HK-2 (cell line): ENCODE data around the gene SNPH.
"Not testable (repeated sequence)": the region's sequence is repeated elsewhere in the genome, so short reads cannot be mapped to it uniquely, and the experiment has no call there.

Experiments
- DNase-seq: peaks from one replicate; pipeline ENCODE4 v3.0.0-alpha.2; 2018; ENCODE audit not compliant: unreplicated experiment

The SNPH gene

DNA sequence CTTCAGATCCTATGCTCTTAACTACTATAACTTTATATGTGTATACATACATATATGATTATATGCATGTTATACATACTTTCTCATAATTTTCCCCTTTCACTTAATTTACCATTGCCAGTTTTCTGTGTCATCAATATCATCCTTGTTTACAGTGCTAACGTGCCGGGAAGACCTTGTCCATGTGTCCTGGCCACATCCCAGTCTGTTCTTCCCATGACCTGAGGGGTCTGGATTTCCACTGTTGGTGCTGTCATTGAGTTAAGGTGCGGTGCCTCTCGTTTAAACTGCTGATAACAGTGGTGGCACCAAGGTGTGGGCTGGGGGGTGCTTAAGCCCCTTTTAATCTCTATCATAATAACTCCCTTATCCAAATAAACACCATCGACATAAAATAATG lies 71.3 kb downstream of the SNPH start:
- no peak for DNase-seq

- no peak for DNase-seq
Observed at GRCh38 chr20:1338096-1338495, 72.0 kb downstream of the SNPH start.

DNA sequence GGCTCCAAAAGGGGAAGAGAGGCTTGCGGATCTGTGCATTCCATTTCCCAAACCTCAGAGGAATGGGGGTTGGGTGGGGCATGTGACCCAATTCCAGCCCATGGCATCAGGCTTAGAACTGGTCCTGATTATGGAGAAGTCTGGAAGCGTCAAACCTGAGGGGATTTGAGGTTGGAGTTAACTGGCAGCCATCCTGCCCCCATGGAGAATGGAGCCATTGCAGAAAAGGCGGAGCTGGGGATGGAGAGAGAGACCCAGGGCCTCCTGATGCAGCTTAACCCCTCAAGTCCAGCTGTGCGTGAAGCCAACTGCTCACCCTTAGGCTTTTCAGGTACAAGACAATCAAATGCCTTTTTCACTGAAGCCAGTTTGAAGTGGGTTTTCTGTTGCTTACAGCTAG lies 72.7 kb downstream of the SNPH start:
- DNase-seq = no peak

DNA sequence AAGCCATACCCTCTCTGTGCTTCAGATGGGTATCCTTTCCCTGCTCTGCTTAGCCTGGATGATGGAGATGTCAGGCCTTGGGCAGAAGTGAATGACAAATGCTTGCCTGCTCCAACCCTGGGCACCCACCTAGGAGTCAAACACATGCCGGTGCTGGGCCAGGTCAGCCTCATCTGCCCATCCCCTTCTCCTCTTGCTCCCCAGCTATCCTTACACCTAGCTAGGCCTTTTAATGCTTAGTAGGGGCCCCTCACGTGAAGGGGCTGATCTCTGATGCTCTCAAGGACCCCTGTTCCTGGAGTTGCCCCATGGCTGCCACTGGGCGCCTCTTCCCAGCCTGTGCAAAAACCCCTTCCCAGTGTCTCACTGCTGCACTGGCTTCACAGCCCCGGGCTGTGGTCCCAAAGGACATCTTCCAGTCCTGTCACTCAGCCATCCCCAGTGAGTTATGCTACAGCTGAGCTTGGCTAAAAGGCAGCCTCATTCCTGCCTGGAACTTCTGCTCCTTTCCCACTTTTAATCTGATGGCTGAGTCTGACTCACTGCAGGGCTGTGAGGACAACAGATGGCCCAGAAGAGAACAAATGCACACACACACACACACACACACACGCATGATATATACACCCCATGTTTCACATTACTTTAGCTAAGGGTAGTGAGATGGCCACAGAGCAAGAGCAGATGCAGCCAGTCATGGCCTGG lies 75.6 kb downstream of the SNPH start:
- no peak for DNase-seq

- not testable (repeated sequence) for DNase-seq
Observed at GRCh38 chr20:1343446-1344124, 77.5 kb downstream of the SNPH start.

DNA sequence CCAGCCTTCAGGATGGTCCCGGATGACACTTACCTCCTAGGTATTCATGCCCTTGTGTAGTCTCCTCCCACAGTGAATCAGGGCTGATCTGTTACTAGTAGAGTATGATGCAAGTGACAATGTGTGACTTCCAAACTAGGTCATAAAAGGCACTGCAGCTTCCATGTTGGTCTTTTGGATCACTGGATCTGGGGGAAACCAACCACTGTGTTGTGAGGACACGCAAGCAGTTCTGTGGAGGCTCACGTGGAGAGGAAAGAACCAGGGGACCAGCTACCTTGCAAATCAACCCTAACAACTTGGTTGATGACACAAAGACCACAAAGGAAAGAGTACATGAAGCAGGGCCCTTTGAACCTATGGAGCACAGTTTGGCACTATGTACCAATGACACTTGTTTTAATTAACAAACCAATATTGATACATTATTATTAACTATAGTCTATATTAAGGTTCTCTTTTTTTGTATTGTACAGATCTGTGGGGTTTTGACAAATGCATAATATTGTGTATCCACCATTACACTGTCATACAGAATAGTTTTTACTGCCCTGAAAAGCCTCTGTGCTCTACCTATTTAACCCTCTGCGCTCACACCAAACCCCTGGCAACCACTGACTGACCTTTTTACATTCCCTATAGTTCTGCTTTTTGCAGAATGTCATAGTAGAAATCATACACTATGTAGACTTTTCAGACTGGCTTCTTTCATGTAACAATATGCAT lies 79.1 kb downstream of the SNPH start:
- DNase-seq = no peak

DNA sequence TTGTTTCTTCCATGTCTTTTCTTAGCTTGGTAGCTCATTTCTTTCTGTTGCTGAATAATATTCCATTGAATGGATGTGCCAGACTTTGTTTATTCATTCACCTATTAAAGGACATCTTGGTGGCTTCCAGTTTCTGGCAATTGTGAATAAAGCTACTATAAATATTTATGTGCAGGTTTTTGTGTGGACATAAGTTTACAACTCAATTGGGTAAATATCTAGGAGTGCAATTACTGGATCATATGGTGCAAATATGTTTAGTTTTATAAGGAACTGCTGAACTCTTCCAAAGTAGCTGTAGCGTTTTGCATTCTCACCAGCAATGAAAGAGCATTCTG lies 79.6 kb downstream of the SNPH start:
- DNase-seq = no peak

DNA sequence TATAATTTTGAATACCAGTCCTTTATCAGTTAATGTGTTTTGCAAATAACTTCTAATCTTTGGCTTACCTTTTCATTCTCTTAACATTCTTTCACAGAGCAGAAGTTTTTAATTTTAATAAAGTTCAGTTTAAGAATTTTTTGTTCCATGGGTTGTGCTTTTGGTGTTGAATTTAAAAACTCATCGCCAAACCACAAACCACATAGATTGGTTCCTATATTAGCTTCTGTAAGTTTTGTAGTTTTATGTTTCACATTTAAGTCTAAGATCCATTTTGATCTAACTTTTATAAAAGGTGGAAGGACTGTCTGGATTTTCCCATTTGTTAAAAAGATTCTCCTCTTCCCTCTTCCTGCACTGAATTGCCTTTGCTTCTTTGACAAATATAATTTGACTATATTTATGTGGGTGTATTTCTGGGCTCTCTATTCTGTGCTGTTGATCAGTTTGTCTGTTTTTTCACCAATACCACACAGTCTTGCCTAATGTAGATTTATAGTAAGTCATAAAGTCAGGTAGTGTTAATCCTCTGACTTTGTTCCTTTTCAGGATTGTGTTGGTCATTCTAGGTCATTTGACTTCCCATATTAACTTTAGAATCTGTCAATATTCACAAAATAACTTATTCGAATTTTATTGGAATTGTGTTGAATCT lies 80.3 kb downstream of the SNPH start:
- DNase-seq = no peak

- DNase-seq = no peak
Observed at GRCh38 chr20:1353956-1354355, 87.9 kb downstream of the SNPH start.

DNA sequence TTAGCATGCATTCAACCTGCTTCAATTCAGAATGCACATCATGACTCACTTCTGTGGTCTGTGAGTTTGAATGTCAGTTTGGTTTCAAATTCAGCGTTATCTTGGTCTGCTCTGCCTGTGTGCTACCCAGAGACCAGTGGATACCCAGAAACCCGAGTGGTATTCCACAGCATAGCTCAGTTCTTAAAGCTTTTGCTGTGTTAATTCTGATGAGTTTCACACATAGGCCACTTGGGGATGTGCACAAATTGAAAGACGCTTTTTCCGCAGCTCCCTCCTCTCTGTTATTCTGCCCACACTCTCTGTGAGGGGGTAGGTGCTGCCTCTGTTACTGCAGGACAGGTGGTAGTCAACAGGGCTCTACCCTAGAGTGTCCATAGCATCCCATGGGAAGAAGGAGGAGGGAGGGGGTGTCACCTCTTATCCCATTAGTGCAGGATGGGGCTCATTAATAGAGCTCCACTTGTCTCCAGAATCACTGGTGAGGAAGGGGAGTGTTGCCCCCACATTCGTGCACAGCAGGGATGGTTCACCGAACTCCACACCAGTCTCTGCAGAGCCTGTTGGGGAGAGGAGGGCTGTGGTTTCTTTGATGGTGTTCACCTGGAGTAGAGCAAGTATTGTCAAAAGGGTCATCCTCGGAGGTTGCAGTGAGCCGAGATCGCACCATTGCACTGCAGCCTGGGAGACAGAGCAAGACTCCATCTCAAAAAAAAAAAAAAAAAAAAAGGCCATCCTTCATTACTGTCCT lies 92.0 kb downstream of the SNPH start:
- no peak for DNase-seq
